Activated CD8-positive, alpha-beta memory T cell treated with anti-CD3 and anti-CD28 coated beads, Interleukin-2, amount 50 U/mL, for 1 hour (primary cell): ENCODE data around the gene PPP1R3A.

Experiments
- DNase-seq: peaks from one replicate; pipeline ENCODE4 v3.0.0-alpha.2; 2020; ENCODE audit errors: extremely low read depth

PPP1R3A gene

GRCh38 chr7:113878394-113878992, 40.3 kb downstream of the PPP1R3A start:
- DNase-seq = no peak

GRCh38 chr7:113875224-113875623, 43.6 kb downstream of the PPP1R3A start:
- no peak for DNase-seq

GRCh38 chr7:113873554-113874151, 45.2 kb downstream of the PPP1R3A start:
- DNase-seq = no peak

- DNase-seq = no peak
These were observed 45.8 kb downstream of the PPP1R3A start for GRCh38 chr7:113872981-113873380.

- no peak for DNase-seq
These were observed 51.5 kb downstream of the PPP1R3A start for GRCh38 chr7:113867325-113867724.

GRCh38 chr7:113856010-113856409, 62.8 kb downstream of the PPP1R3A start:
- DNase-seq = no peak

GRCh38 chr7:113840954-113841353, 77.9 kb downstream of the PPP1R3A start:
- no peak for DNase-seq

GRCh38 chr7:113835367-113835766, 83.4 kb downstream of the PPP1R3A start:
- DNase-seq = no peak

GRCh38 chr7:113832196-113832745, 86.5 kb downstream of the PPP1R3A start:
- DNase-seq = no peak

GRCh38 chr7:113831556-113831955, 87.3 kb downstream of the PPP1R3A start:
- DNase-seq = no peak

- no peak for DNase-seq
These were observed 90.2 kb downstream of the PPP1R3A start for GRCh38 chr7:113828581-113828980.
